ENCODE data around the gene CCR5AS.
"Not testable (repeated sequence)": the region's sequence is repeated elsewhere in the genome, so short reads cannot be mapped to it uniquely, and the experiment has no call there.

The CCR5AS gene

GRCh38 chr3:46427916-46428833 lies 21.3 kb upstream of the CCR5AS start:
- Histone ChIP-seq H3K27me3 (ENCODE audit: control insufficient read depth in 1 of 2, insufficient read depth in 2 of 2, low read length in 2 of 2) (no peaks in the 10 kb centered on the region), H3K9ac (ENCODE audit: low read length in 2 of 2) (no peak overlapping the region), H3K27ac (ENCODE audit: low read length) (no peak overlapping the region), H3K4me3 (ENCODE audit: low read length in 2 of 2) (no peak overlapping the region), H3K9me3 (ENCODE audit: control insufficient read depth in 2 of 2, low read length in 2 of 2) (no peaks in the 10 kb centered on the region), H3K36me3 (ENCODE audit: control insufficient read depth in 2 of 2, insufficient read depth in 2 of 2, low read length in 2 of 2) (no peaks in the 10 kb centered on the region), H3K4me1 (ENCODE audit: control insufficient read depth, insufficient read depth, low read length) (no peaks in the 10 kb centered on the region)

- not testable (repeated sequence) for H3K4me3 ChIP-seq (ENCODE audit: low read length in 2 of 2); H3K27ac ChIP-seq (ENCODE audit: low read length); H3K9me3 ChIP-seq (ENCODE audit: control insufficient read depth in 2 of 2, low read length in 2 of 2); H3K36me3 ChIP-seq (ENCODE audit: control insufficient read depth in 2 of 2, insufficient read depth in 2 of 2, low read length in 2 of 2); H3K4me1 ChIP-seq (ENCODE audit: control insufficient read depth, insufficient read depth, low read length); H3K9ac ChIP-seq (ENCODE audit: low read length in 2 of 2); H3K27me3 ChIP-seq (ENCODE audit: control insufficient read depth in 1 of 2, insufficient read depth in 2 of 2, low read length in 2 of 2)
Measured at GRCh38 chr3:46427404-46427803, 20.5 kb upstream of the CCR5AS start.

- not testable (repeated sequence) for H3K27me3 ChIP-seq (ENCODE audit: control insufficient read depth in 1 of 2, insufficient read depth in 2 of 2, low read length in 2 of 2); H3K4me1 ChIP-seq (ENCODE audit: control insufficient read depth, insufficient read depth, low read length); H3K9me3 ChIP-seq (ENCODE audit: control insufficient read depth in 2 of 2, low read length in 2 of 2); H3K36me3 ChIP-seq (ENCODE audit: control insufficient read depth in 2 of 2, insufficient read depth in 2 of 2, low read length in 2 of 2); H3K4me3 ChIP-seq (ENCODE audit: low read length in 2 of 2); H3K9ac ChIP-seq (ENCODE audit: low read length in 2 of 2); H3K27ac ChIP-seq (ENCODE audit: low read length)
Measured at GRCh38 chr3:46426476-46426875, 19.6 kb upstream of the CCR5AS start.

- no peak overlapping the region for H3K4me3 ChIP-seq (ENCODE audit: low read length in 2 of 2)
- H3K4me1 ChIP-seq (ENCODE audit: control insufficient read depth, insufficient read depth, low read length): no peaks in the 10 kb centered on the region
- H3K9me3 ChIP-seq (ENCODE audit: control insufficient read depth in 2 of 2, low read length in 2 of 2): no peaks in the 10 kb centered on the region
- no peaks in the 10 kb centered on the region for H3K27me3 ChIP-seq (ENCODE audit: control insufficient read depth in 1 of 2, insufficient read depth in 2 of 2, low read length in 2 of 2)
- no peak overlapping the region for H3K27ac ChIP-seq (ENCODE audit: low read length)
- no peaks in the 10 kb centered on the region for H3K36me3 ChIP-seq (ENCODE audit: control insufficient read depth in 2 of 2, insufficient read depth in 2 of 2, low read length in 2 of 2)
- H3K9ac ChIP-seq (ENCODE audit: low read length in 2 of 2): no peak overlapping the region
Measured at GRCh38 chr3:46423588-46423987, 16.7 kb upstream of the CCR5AS start.

GRCh38 chr3:46422617-46423016 lies 15.8 kb upstream of the CCR5AS start:
- Histone ChIP-seq H3K4me3 (ENCODE audit: low read length in 2 of 2) (no peak overlapping the region), H3K9ac (ENCODE audit: low read length in 2 of 2) (no peak overlapping the region), H3K27ac (ENCODE audit: low read length) (no peak overlapping the region), H3K36me3 (ENCODE audit: control insufficient read depth in 2 of 2, insufficient read depth in 2 of 2, low read length in 2 of 2) (no peaks in the 10 kb centered on the region), H3K4me1 (ENCODE audit: control insufficient read depth, insufficient read depth, low read length) (no peaks in the 10 kb centered on the region), H3K27me3 (ENCODE audit: control insufficient read depth in 1 of 2, insufficient read depth in 2 of 2, low read length in 2 of 2) (no peaks in the 10 kb centered on the region), H3K9me3 (ENCODE audit: control insufficient read depth in 2 of 2, low read length in 2 of 2) (no peaks in the 10 kb centered on the region)

GRCh38 chr3:46420931-46421330 lies 14.1 kb upstream of the CCR5AS start:
- Histone ChIP-seq H3K36me3 (ENCODE audit: control insufficient read depth in 2 of 2, insufficient read depth in 2 of 2, low read length in 2 of 2) (no peaks in the 10 kb centered on the region), H3K9ac (ENCODE audit: low read length in 2 of 2) (no peak overlapping the region), H3K9me3 (ENCODE audit: control insufficient read depth in 2 of 2, low read length in 2 of 2) (no peaks in the 10 kb centered on the region), H3K4me1 (ENCODE audit: control insufficient read depth, insufficient read depth, low read length) (no peaks in the 10 kb centered on the region), H3K27me3 (ENCODE audit: control insufficient read depth in 1 of 2, insufficient read depth in 2 of 2, low read length in 2 of 2) (no peaks in the 10 kb centered on the region), H3K27ac (ENCODE audit: low read length) (no peak overlapping the region), H3K4me3 (ENCODE audit: low read length in 2 of 2) (no peak overlapping the region)

GRCh38 chr3:46419816-46420215 lies 12.9 kb upstream of the CCR5AS start:
- Histone ChIP-seq H3K4me3 (ENCODE audit: low read length in 2 of 2) (no peak overlapping the region), H3K9me3 (ENCODE audit: control insufficient read depth in 2 of 2, low read length in 2 of 2) (no peaks in the 10 kb centered on the region), H3K4me1 (ENCODE audit: control insufficient read depth, insufficient read depth, low read length) (no peaks in the 10 kb centered on the region), H3K27ac (ENCODE audit: low read length) (no peak overlapping the region), H3K36me3 (ENCODE audit: control insufficient read depth in 2 of 2, insufficient read depth in 2 of 2, low read length in 2 of 2) (no peaks in the 10 kb centered on the region), H3K9ac (ENCODE audit: low read length in 2 of 2) (no peak overlapping the region), H3K27me3 (ENCODE audit: control insufficient read depth in 1 of 2, insufficient read depth in 2 of 2, low read length in 2 of 2) (no peaks in the 10 kb centered on the region)

- Histone ChIP-seq H3K4me1 (ENCODE audit: control insufficient read depth, insufficient read depth, low read length) (no peaks in the 10 kb centered on the region), H3K27ac (ENCODE audit: low read length) (no peak overlapping the region), H3K4me3 (ENCODE audit: low read length in 2 of 2) (no peak overlapping the region), H3K9me3 (ENCODE audit: control insufficient read depth in 2 of 2, low read length in 2 of 2) (no peaks in the 10 kb centered on the region), H3K27me3 (ENCODE audit: control insufficient read depth in 1 of 2, insufficient read depth in 2 of 2, low read length in 2 of 2) (no peaks in the 10 kb centered on the region), H3K9ac (ENCODE audit: low read length in 2 of 2) (no peak overlapping the region), H3K36me3 (ENCODE audit: control insufficient read depth in 2 of 2, insufficient read depth in 2 of 2, low read length in 2 of 2) (no peaks in the 10 kb centered on the region)
Measured at GRCh38 chr3:46417841-46418611, 11.2 kb upstream of the CCR5AS start.

GRCh38 chr3:46416811-46417510 lies 10.1 kb upstream of the CCR5AS start:
- no peaks in the 10 kb centered on the region for H3K27me3 ChIP-seq (ENCODE audit: control insufficient read depth in 1 of 2, insufficient read depth in 2 of 2, low read length in 2 of 2)
- no peaks in the 10 kb centered on the region for H3K36me3 ChIP-seq (ENCODE audit: control insufficient read depth in 2 of 2, insufficient read depth in 2 of 2, low read length in 2 of 2)
- H3K4me3 ChIP-seq (ENCODE audit: low read length in 2 of 2): no peak overlapping the region
- no peaks in the 10 kb centered on the region for H3K9me3 ChIP-seq (ENCODE audit: control insufficient read depth in 2 of 2, low read length in 2 of 2)
- no peak overlapping the region for H3K9ac ChIP-seq (ENCODE audit: low read length in 2 of 2)
- no peak overlapping the region for H3K27ac ChIP-seq (ENCODE audit: low read length)
- H3K4me1 ChIP-seq (ENCODE audit: control insufficient read depth, insufficient read depth, low read length): no peaks in the 10 kb centered on the region

- Histone ChIP-seq H3K9ac (ENCODE audit: low read length in 2 of 2) (no peak overlapping the region), H3K9me3 (ENCODE audit: control insufficient read depth in 2 of 2, low read length in 2 of 2) (no peaks in the 10 kb centered on the region), H3K4me3 (ENCODE audit: low read length in 2 of 2) (no peak overlapping the region), H3K27ac (ENCODE audit: low read length) (no peak overlapping the region), H3K36me3 (ENCODE audit: control insufficient read depth in 2 of 2, insufficient read depth in 2 of 2, low read length in 2 of 2) (no peaks in the 10 kb centered on the region), H3K4me1 (ENCODE audit: control insufficient read depth, insufficient read depth, low read length) (no peaks in the 10 kb centered on the region), H3K27me3 (ENCODE audit: control insufficient read depth in 1 of 2, insufficient read depth in 2 of 2, low read length in 2 of 2) (no peaks in the 10 kb centered on the region)
Measured at GRCh38 chr3:46416125-46416810, 9.4 kb upstream of the CCR5AS start.

Data from stomach smooth muscle (tissue), 2 donors.